Esophagus squamous epithelium (tissue), 4 donors: ENCODE measurements around the gene SEMA5A.

Experiments used
- CTCF ChIP-seq, 6 experiments: fragments of 450-650 bp in 4 of 6; fragments of 200-600 bp in 2 of 6; sonication (generic) in 2 of 6; IDR thresholded peaks; one replicate each; pipeline ENCODE4 v1.5.1; 2016 to 2019; ENCODE audit warnings: antibody characterized with exemption in 6 of 6, mild to moderate bottlenecking in 4 of 6, moderate library complexity in 4 of 6
- POLR2A ChIP-seq, 4 donors: fragments of 450-650 bp; IDR thresholded peaks; one replicate each; pipeline ENCODE4 v1.6.1; 2017; ENCODE audit warnings: antibody characterized with exemption in 4 of 4, mild to moderate bottlenecking in 4 of 4, moderate library complexity in 3 of 4

GRCh38 chr5:9507974-9508373, 37.9 kb downstream of the SEMA5A start:
- TF ChIP-seq CTCF (IDR thresholded peaks at IDR 0.05) = no peak
- no peak for TF ChIP-seq POLR2A (IDR thresholded peaks at IDR 0.05)
